ENCODE results near the gene SLC35B4.

SLC35B4 gene

GRCh38 chr7:134339475-134339874, 22.7 kb upstream of the SLC35B4 start:
- H3K9ac ChIP-seq (ENCODE audit: low read depth, low read length) = no peak overlapping the region
- ATAC-seq (ENCODE audit: insufficient read depth, low read depth) (no peak), DNase-seq (no peak)
- H3K4me2 ChIP-seq (ENCODE audit: insufficient read depth, low read length) = no peak overlapping the region
- no peaks in the 10 kb centered on the region for H3K36me3 ChIP-seq (ENCODE audit: insufficient read depth, low read length)
- H3K27me3 ChIP-seq (ENCODE audit: insufficient read depth, low read length, poor library complexity) = no peaks in the 10 kb centered on the region
- H3K4me3 ChIP-seq (ENCODE audit: low read depth in 1 of 2, low read length in 2 of 2) = no peak overlapping the region
- no peaks in the 10 kb centered on the region for H3K4me1 ChIP-seq (ENCODE audit: insufficient read depth, low read length)
- no peak overlapping the region for H2AFZ ChIP-seq (ENCODE audit: low read depth, low read length)
- no peaks in the 10 kb centered on the region for H3K79me2 ChIP-seq (ENCODE audit: insufficient read depth, low read length)
- H3K9me3 ChIP-seq (ENCODE audit: insufficient read depth, low read length, severe bottlenecking) = no peaks in the 10 kb centered on the region
- H3K27ac ChIP-seq (ENCODE audit: low read length) = no peak overlapping the region
- H4K20me1 ChIP-seq (ENCODE audit: insufficient read depth, low read length) = no peaks in the 10 kb centered on the region
- TF ChIP-seq, protein P1, sequence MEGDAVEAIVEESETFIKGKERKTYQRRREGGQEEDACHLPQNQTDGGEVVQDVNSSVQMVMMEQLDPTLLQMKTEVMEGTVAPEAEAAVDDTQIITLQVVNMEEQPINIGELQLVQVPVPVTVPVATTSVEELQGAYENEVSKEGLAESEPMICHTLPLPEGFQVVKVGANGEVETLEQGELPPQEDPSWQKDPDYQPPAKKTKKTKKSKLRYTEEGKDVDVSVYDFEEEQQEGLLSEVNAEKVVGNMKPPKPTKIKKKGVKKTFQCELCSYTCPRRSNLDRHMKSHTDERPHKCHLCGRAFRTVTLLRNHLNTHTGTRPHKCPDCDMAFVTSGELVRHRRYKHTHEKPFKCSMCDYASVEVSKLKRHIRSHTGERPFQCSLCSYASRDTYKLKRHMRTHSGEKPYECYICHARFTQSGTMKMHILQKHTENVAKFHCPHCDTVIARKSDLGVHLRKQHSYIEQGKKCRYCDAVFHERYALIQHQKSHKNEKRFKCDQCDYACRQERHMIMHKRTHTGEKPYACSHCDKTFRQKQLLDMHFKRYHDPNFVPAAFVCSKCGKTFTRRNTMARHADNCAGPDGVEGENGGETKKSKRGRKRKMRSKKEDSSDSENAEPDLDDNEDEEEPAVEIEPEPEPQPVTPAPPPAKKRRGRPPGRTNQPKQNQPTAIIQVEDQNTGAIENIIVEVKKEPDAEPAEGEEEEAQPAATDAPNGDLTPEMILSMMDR (IDR thresholded peaks at IDR 0.05; ENCODE audit: borderline replicate concordance, extremely low read depth, low read length, poor library complexity, severe bottlenecking) = no peak
- TF ChIP-seq EZH2 (IDR thresholded peaks at IDR 0.05; ENCODE audit: borderline replicate concordance, low read depth, low read length, severe bottlenecking) = no peak

- no peak for ATAC-seq (ENCODE audit: insufficient read depth, low read depth)
- Histone ChIP-seq H3K4me2 (ENCODE audit: insufficient read depth, low read length) (no peak overlapping the region), H4K20me1 (ENCODE audit: insufficient read depth, low read length) (no peaks in the 10 kb centered on the region), H3K27me3 (ENCODE audit: insufficient read depth, low read length, poor library complexity) (no peaks in the 10 kb centered on the region), H3K36me3 (ENCODE audit: insufficient read depth, low read length) (no peaks in the 10 kb centered on the region), H3K27ac (ENCODE audit: low read length) (no peak overlapping the region), H3K4me3 (ENCODE audit: low read depth in 1 of 2, low read length in 2 of 2) (no peak overlapping the region), H2AFZ (ENCODE audit: low read depth, low read length) (no peak overlapping the region), H3K4me1 (ENCODE audit: insufficient read depth, low read length) (no peaks in the 10 kb centered on the region), H3K79me2 (ENCODE audit: insufficient read depth, low read length) (no peaks in the 10 kb centered on the region), H3K9me3 (ENCODE audit: insufficient read depth, low read length, severe bottlenecking) (no peaks in the 10 kb centered on the region), H3K9ac (ENCODE audit: low read depth, low read length) (no peak overlapping the region)
- no peak for TF ChIP-seq EZH2 (IDR thresholded peaks at IDR 0.05; ENCODE audit: borderline replicate concordance, low read depth, low read length, severe bottlenecking)
- TF ChIP-seq, protein P1 (IDR thresholded peaks at IDR 0.05; ENCODE audit: borderline replicate concordance, extremely low read depth, low read length, poor library complexity, severe bottlenecking) = no peak
- no peak for DNase-seq
These were observed 21.2 kb upstream of the SLC35B4 start for GRCh38 chr7:134337980-134338379.

GRCh38 chr7:134334408-134334807, 17.7 kb upstream of the SLC35B4 start:
- Histone ChIP-seq H3K9ac (ENCODE audit: low read depth, low read length) (no peak overlapping the region), H2AFZ (ENCODE audit: low read depth, low read length) (no peak overlapping the region), H3K79me2 (ENCODE audit: insufficient read depth, low read length) (no peaks in the 10 kb centered on the region), H3K36me3 (ENCODE audit: insufficient read depth, low read length) (no peaks in the 10 kb centered on the region), H4K20me1 (ENCODE audit: insufficient read depth, low read length) (no peaks in the 10 kb centered on the region), H3K4me2 (ENCODE audit: insufficient read depth, low read length) (no peak overlapping the region), H3K27me3 (ENCODE audit: insufficient read depth, low read length, poor library complexity) (no peaks in the 10 kb centered on the region), H3K27ac (ENCODE audit: low read length) (no peak overlapping the region), H3K4me3 (ENCODE audit: low read depth in 1 of 2, low read length in 2 of 2) (no peak overlapping the region), H3K4me1 (ENCODE audit: insufficient read depth, low read length) (no peaks in the 10 kb centered on the region), H3K9me3 (ENCODE audit: insufficient read depth, low read length, severe bottlenecking) (no peaks in the 10 kb centered on the region)
- DNase-seq (no peak), ATAC-seq (ENCODE audit: insufficient read depth, low read depth) (no peak)
- no peak for TF ChIP-seq EZH2 (IDR thresholded peaks at IDR 0.05; ENCODE audit: borderline replicate concordance, low read depth, low read length, severe bottlenecking)
- TF ChIP-seq, protein P1 (IDR thresholded peaks at IDR 0.05; ENCODE audit: borderline replicate concordance, extremely low read depth, low read length, poor library complexity, severe bottlenecking) = no peak

DNA sequence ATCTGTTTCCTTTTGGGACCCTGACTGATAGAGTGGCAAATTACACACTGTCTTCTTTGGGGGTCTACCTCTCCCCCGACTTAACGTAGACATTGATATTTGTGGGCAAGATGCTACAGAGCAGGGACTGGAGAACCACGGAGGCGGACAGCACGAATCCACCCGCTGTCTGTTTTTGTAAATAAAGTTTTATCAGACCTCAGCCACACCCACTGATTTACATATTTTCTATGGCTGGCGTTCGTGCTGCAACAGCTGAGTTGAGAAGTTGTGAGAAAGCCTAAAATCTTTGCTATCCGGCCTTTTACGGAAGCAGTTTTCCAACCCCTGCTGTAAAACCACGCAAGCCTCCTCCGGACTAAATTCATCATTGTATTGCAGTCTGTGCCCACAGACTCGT, 17.2 kb upstream of the SLC35B4 start:
- H3K79me2 ChIP-seq (ENCODE audit: insufficient read depth, low read length) = no peaks in the 10 kb centered on the region
- ATAC-seq (ENCODE audit: insufficient read depth, low read depth) = no peak
- H3K4me1 ChIP-seq (ENCODE audit: insufficient read depth, low read length) = no peaks in the 10 kb centered on the region
- no peak overlapping the region for H3K4me3 ChIP-seq (ENCODE audit: low read depth in 1 of 2, low read length in 2 of 2)
- H3K4me2 ChIP-seq (ENCODE audit: insufficient read depth, low read length) = no peak overlapping the region
- H4K20me1 ChIP-seq (ENCODE audit: insufficient read depth, low read length) = no peaks in the 10 kb centered on the region
- no peaks in the 10 kb centered on the region for H3K27me3 ChIP-seq (ENCODE audit: insufficient read depth, low read length, poor library complexity)
- DNase-seq = no peak
- H3K27ac ChIP-seq (ENCODE audit: low read length) = no peak overlapping the region
- H3K36me3 ChIP-seq (ENCODE audit: insufficient read depth, low read length) = no peaks in the 10 kb centered on the region
- H3K9me3 ChIP-seq (ENCODE audit: insufficient read depth, low read length, severe bottlenecking) = no peaks in the 10 kb centered on the region
- TF ChIP-seq, protein P1 (IDR thresholded peaks at IDR 0.05; ENCODE audit: borderline replicate concordance, extremely low read depth, low read length, poor library complexity, severe bottlenecking) = no peak
- TF ChIP-seq EZH2 (IDR thresholded peaks at IDR 0.05; ENCODE audit: borderline replicate concordance, low read depth, low read length, severe bottlenecking) = no peak
- no peak overlapping the region for H2AFZ ChIP-seq (ENCODE audit: low read depth, low read length)
- no peak overlapping the region for H3K9ac ChIP-seq (ENCODE audit: low read depth, low read length)
